K562 (cell line): ENCODE measurements around the gene ANO2. TPM values are rescaled to one million over a fixed set of nuclear protein-coding genes. Genes with fewer than 3 reads are reported as not detected.

Source experiments
- ATAC-seq: fragments of 200-7000 bp; cut with Tn5 transposase; 3 replicates; pipeline ENCODE4 v1.9.1; 2020; ENCODE audit warnings: moderate library complexity
- BruUV-seq: library from RNA; stranded (reverse); fragments of 400-500 nt; replicated peaks from 2 replicates; lab custom pipeline; 2021; lab: Mats Ljungman, UMichigan
- CTCF ChIA-PET: fragments of 300-600 bp; formaldehyde crosslinking; extraction: SDS; loops from one replicate; lab custom pipeline; 2021; ENCODE audit warnings: low intra/inter-chr PET ratio; lab: Yijun Ruan, JAX
- POLR2A ChIA-PET: fragments of 300-600, 350-650 bp; sonication (Branson Sonifier 250); formaldehyde crosslinking; extraction: SDS; loops from one replicate; lab custom pipeline; 2021; ENCODE audit warnings: antibody characterized with exemption, inconsistent platforms; lab: Yijun Ruan, JAX
- DNase-seq, 4 experiments: peaks; one replicate each; pipeline versions ENCODE4 v3.0.0 to v3.0.0-alpha.2; 2011 to 2018; ENCODE audit warnings: low spot score in 3 of 4, mixed read lengths in 3 of 4; ENCODE audit errors: extremely low read depth in 1 of 4
- FAIRE-seq: peaks from 2 replicates; lab custom pipeline; 2011; peaks lifted over from hg19 to GRCh38; lab: Jason Lieb, UNC
- H2AFZ ChIP-seq: 2 replicates; pipeline ENCODE4 v1.6.0; 2011; ENCODE audit warnings: low read depth, low read length, control low read depth, inconsistent platforms
- H3K27ac ChIP-seq: fragments of 200-600 bp; 3 replicates; pipeline ENCODE4 v1.8.0; 2011; ENCODE audit warnings: low read depth, mild to moderate bottlenecking, control low read depth, inconsistent platforms, low read length, moderate library complexity, mixed read lengths; ENCODE audit errors: extremely low read depth
- H3K27me3 ChIP-seq, 2 experiments: fragments of 300-600 bp in 1 of 2; 2 replicates in 1 of 2; 3 replicates in 1 of 2; pipeline versions ENCODE4 v1.6.0 to v1.8.0; 2011; ENCODE audit warnings: inconsistent platforms in 2 of 2, low read length in 2 of 2, mild to moderate bottlenecking in 1 of 2, mixed read lengths in 1 of 2, moderate library complexity in 1 of 2; ENCODE audit not compliant: control insufficient read depth in 2 of 2, insufficient read depth in 2 of 2
- H3K36me3 ChIP-seq: fragments of 300-600 bp; 3 replicates; pipeline ENCODE4 v1.8.0; 2011; ENCODE audit warnings: mild to moderate bottlenecking, low read length, inconsistent platforms; ENCODE audit not compliant: control insufficient read depth, insufficient read depth
- H3K4me1 ChIP-seq, 2 experiments: fragments of 200-600 bp in 1 of 2; replicated peaks in 1 of 2; 2 replicates in 1 of 2; 3 replicates in 1 of 2; pipeline versions ENCODE4 v1.5.1 to v1.8.0; 2011; ENCODE audit warnings: inconsistent platforms in 2 of 2, low read length in 2 of 2, mild to moderate bottlenecking in 1 of 2, mixed read lengths in 1 of 2, moderate library complexity in 1 of 2; ENCODE audit not compliant: control insufficient read depth in 2 of 2, insufficient read depth in 2 of 2
- H3K4me2 ChIP-seq: 2 replicates; pipeline ENCODE4 v1.6.1; 2011; ENCODE audit warnings: low read length, control low read depth, inconsistent platforms, mixed read lengths; ENCODE audit not compliant: insufficient read depth
- H3K4me3 ChIP-seq: fragments of 200-600 bp; sonication (generic), shearing (Covaris generic); 2 replicates; pipeline ENCODE4 v1.5.1; 2016; ENCODE audit warnings: control low read depth, inconsistent platforms
- H3K79me2 ChIP-seq: fragments of 200-600 bp; 3 replicates; pipeline ENCODE4 v1.8.0; 2011; ENCODE audit warnings: low read length, inconsistent platforms; ENCODE audit not compliant: control insufficient read depth, insufficient read depth
- H3K9ac ChIP-seq, 2 experiments: 2 replicates each; pipeline versions ENCODE4 v1.6.0 to v1.6.1; 2011; ENCODE audit warnings: low read depth in 2 of 2, low read length in 2 of 2, control low read depth in 1 of 2, inconsistent platforms in 1 of 2, mild to moderate bottlenecking in 1 of 2, mixed read lengths in 1 of 2; ENCODE audit not compliant: insufficient read depth in 1 of 2
- H3K9me1 ChIP-seq: one replicate; pipeline ENCODE4 v1.6.0; 2011; ENCODE audit warnings: inconsistent platforms, mild to moderate bottlenecking, low read length, moderate library complexity; ENCODE audit not compliant: control insufficient read depth, insufficient read depth
- H3K9me3 ChIP-seq: replicated peaks from 2 replicates; pipeline ENCODE4 v1.5.1; 2011; ENCODE audit warnings: low read depth, low read length, inconsistent platforms; ENCODE audit not compliant: control insufficient read depth, insufficient read depth
- H4K20me1 ChIP-seq: replicated peaks from 2 replicates; pipeline ENCODE4 v1.6.1; 2011; ENCODE audit warnings: low read length, inconsistent platforms, mixed read lengths; ENCODE audit not compliant: control insufficient read depth, insufficient read depth
- CBX5 ChIP-seq: IDR thresholded peaks from 2 replicates; pipeline ENCODE4 v1.6.1; 2014; ENCODE audit warnings: low read depth, borderline replicate concordance
- CREM ChIP-seq: IDR thresholded peaks from 2 replicates; pipeline ENCODE4 v1.6.1; 2014; ENCODE audit warnings: antibody characterized with exemption, low read depth
- ELK3 ChIP-seq: fragments of 450-650 bp; formaldehyde crosslinking; IDR thresholded peaks from 2 replicates; pipeline ENCODE4 v1.4.0; 2020; ENCODE audit warnings: mild to moderate bottlenecking
- ETV5 ChIP-seq: sonication (generic); formaldehyde crosslinking; IDR thresholded peaks from 2 replicates; pipeline ENCODE4 v1.4.0; 2020; ENCODE audit warnings: low read depth, mild to moderate bottlenecking, missing genetic modification reagents
- SUPT5H ChIP-seq: fragments of 450-650 bp; IDR thresholded peaks from 2 replicates; pipeline ENCODE4 v1.6.1; 2016
- TAF9B ChIP-seq: fragments of 450-650 bp; IDR thresholded peaks from 2 replicates; pipeline ENCODE4 v1.6.1; 2018; ENCODE audit warnings: mild to moderate bottlenecking; ENCODE audit not compliant: partially characterized antibody
- TCF3 ChIP-seq: sonication (generic); formaldehyde crosslinking; IDR thresholded peaks from 2 replicates; pipeline ENCODE4 v1.4.0; 2020; ENCODE audit warnings: mild to moderate bottlenecking, missing genetic modification reagents
- TOE1 ChIP-seq, 2 experiments: fragments of 450-650 bp in 1 of 2; sonication (generic) in 1 of 2; formaldehyde crosslinking in 1 of 2; IDR thresholded peaks; 2 replicates each; pipeline versions ENCODE4 v1.7.1 to v1.8.0; 2016 to 2022; ENCODE audit warnings: borderline replicate concordance in 2 of 2, mild to moderate bottlenecking in 2 of 2, antibody characterized with exemption in 1 of 2, inconsistent platforms in 1 of 2, low read depth in 1 of 2, missing genetic modification reagents in 1 of 2, moderate library complexity in 1 of 2
- ZFPM2 ChIP-seq: fragments of 250-450 bp; sonication (Bioruptor Pico); IDR thresholded peaks from 2 replicates; pipeline ENCODE4 v1.5.1; 2022; ENCODE audit warnings: mild to moderate bottlenecking
- ZFX ChIP-seq: sonication (generic); formaldehyde crosslinking; IDR thresholded peaks from 2 replicates; pipeline ENCODE4 v1.8.0; 2022; ENCODE audit warnings: mild to moderate bottlenecking, missing genetic modification reagents, moderate library complexity
- ZNF311 ChIP-seq: fragments of 250-450 bp; sonication (Bioruptor Pico); IDR thresholded peaks from 2 replicates; pipeline ENCODE4 v1.4.0; 2020; ENCODE audit warnings: mild to moderate bottlenecking, moderate library complexity
- WGBS: fragments of 100-300 bp; shearing (Covaris generic); methylation state at CpG from one replicate; pipeline ENCODE4 v1.1.6; 2016; ENCODE audit warnings: low coverage, mixed read lengths; ENCODE audit not compliant: insufficient coverage; ENCODE audit errors: missing lambda C conversion rate; 5-methylcytosine and 5-hydroxymethylcytosine counted together
- in situ Hi-C: fragments of 300-500 bp; cut with MboI; formaldehyde crosslinking; loops from 4 replicates; pipeline ENCODE4 v1.15.0; 2018; ENCODE audit warnings: inconsistent platforms, mixed read lengths
- intact Hi-C: fragments of 100-400 bp; cut with micrococcal nuclease; formaldehyde crosslinking; loops from 2 replicates; pipeline ENCODE4 v1.14.2; 2022
- polyA plus RNA-seq, 8 experiments: library from polyadenylated mRNA; depleted of rRNA in 4 of 8; stranded (reverse) in 5 of 8; unstranded in 3 of 8; fragments of >200 nt; fragmentation: Nextera tagmentation in 2 of 8; fragmentation: Illumina TruSeq in 1 of 8; extraction: Ambion mirVana in 2 of 8; extraction: Trizol in 1 of 8; gene quantifications; 2 replicates each; pipeline versions ENCODE4 v1.2.1 to v1.2.3, GENCODE V29; 2011 to 2014; ENCODE audit warnings: inconsistent platforms in 1 of 8, missing spikeins in 1 of 8
- total RNA-seq, 7 experiments: library from RNA; depleted of rRNA in 6 of 7; stranded (reverse); fragments of >200 nt in 6 of 7; fragmentation: Illumina TruSeq in 2 of 7; extraction: Trizol in 2 of 7; gene quantifications; 2 replicates each; pipeline versions ENCODE4 v1.2.1 to v1.2.3, GENCODE V29; 2011 to 2021; ENCODE audit warnings: low replicate concordance in 1 of 7

Gene ANO2
- total and polyA plus RNA-seq, 9 of the 15 experiments (the other 6 are each of a cell fraction or from before 2014, with no cell fraction given), result 0.64 TPM; not detected in 8

- H3K4me2 ChIP-seq, result no peak overlapping the region
- POLR2A ChIA-PET, result no interaction called here
- in situ Hi-C loops, result no loop called here
- BruUV-seq, result no TSS peak
- no peak for ATAC-seq
- CTCF ChIA-PET, result no interaction called here
- H3K36me3 ChIP-seq, result no peaks in the 10 kb centered on the region
- H3K27ac ChIP-seq, result no peak overlapping the region
- H3K9me3 ChIP-seq, result no peaks in the 10 kb centered on the region
- H3K27me3 ChIP-seq, result no peaks in the 10 kb centered on the region
- H4K20me1 ChIP-seq, result no peaks in the 10 kb centered on the region
- no peaks in the 10 kb centered on the region for H3K79me2 ChIP-seq
- no peak for FAIRE-seq
- H3K9ac ChIP-seq, result no peak overlapping the region
- H3K4me1 ChIP-seq, result no peaks in the 10 kb centered on the region
- TF ChIP-seq TOE1 (IDR thresholded peaks at IDR 0.05; ENCODE audit: borderline replicate concordance) (no peak), TOE1 (CRISPR knock-in tag; IDR thresholded peaks at IDR 0.05; ENCODE audit: borderline replicate concordance, low read depth) (no peak), ZNF311 (CRISPR knock-in tag) (no peak), TCF3 (CRISPR knock-in tag) (no peak)
- no peak overlapping the region for H2AFZ ChIP-seq
- no peak for DNase-seq
- H3K4me3 ChIP-seq, result no peak overlapping the region
- intact Hi-C loops, result no loop called here
- 0% methylated on average over 5 of the region's 6 CpGs for WGBS
- H3K9me1 ChIP-seq, result no peaks in the 10 kb centered on the region
Measured at GRCh38 chr12:5546616-5547015, 398.4 kb downstream of the ANO2 start.

DNA sequence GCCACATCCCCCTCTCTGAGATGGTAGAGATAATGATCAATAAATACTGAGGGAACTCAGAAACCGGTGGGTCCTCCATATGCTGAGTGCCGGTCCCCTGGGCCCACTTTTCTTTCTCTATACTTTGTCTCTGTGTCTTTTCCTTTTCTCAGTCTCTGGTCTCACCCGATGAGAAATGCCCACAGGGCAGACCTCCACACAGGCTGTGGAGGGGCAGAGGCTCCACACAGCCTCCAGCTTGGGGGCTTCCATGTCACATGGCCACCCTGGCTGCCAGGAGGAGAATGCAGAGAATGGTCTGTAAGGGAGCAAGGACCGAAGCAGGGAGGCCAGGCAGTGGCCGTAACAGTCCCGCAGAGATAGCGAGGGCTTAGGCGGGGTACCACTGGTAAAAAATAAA lies 407.3 kb downstream of the ANO2 start:
- CTCF ChIA-PET, result no interaction called here
- POLR2A ChIA-PET, result interaction anchor here (1.4 kb wide), 1 partner anchor 12 kb away, joined by 3 read pairs; no protein-coding TSS in a partner anchor
- H3K4me2 ChIP-seq, result no peak overlapping the region
- TF ChIP-seq SUPT5H, result no peak
- no peak for TF ChIP-seq ZFPM2 (CRISPR knock-in tag)
- TF ChIP-seq ETV5, result no peak
- TF ChIP-seq TAF9B, result no peak
- TF ChIP-seq CBX5, result no peak
- TF ChIP-seq CREM, result no peak
- no peak for TF ChIP-seq ELK3 (CRISPR knock-in tag)
- TF ChIP-seq ZFX (CRISPR knock-in tag), result no peak
- DNase-seq, result no peak
- in situ Hi-C loops, result no loop called here
- intact Hi-C loops, result no loop called here
- H3K4me1 ChIP-seq, result no peaks in the 10 kb centered on the region
- H3K36me3 ChIP-seq, result no peaks in the 10 kb centered on the region
- BruUV-seq, result no TSS peak
- H3K27me3 ChIP-seq, result no peaks in the 10 kb centered on the region
- WGBS, result 4% methylated on average over 8 of the region's 8 CpGs
- H3K27ac ChIP-seq, result no peak overlapping the region
- H2AFZ ChIP-seq, result no peak overlapping the region
- H3K4me3 ChIP-seq, result no peak overlapping the region
- H3K9me3 ChIP-seq, result no peaks in the 10 kb centered on the region
- no peaks in the 10 kb centered on the region for H3K79me2 ChIP-seq
- H3K9me1 ChIP-seq, result no peaks in the 10 kb centered on the region
- no peak overlapping the region for H3K9ac ChIP-seq
- H4K20me1 ChIP-seq, result no peaks in the 10 kb centered on the region
- FAIRE-seq, result no peak
- ATAC-seq, result no peak
